Measurements from ENCODE around the gene SENP7. TPM values are rescaled to one million over a fixed set of nuclear protein-coding genes. Genes with fewer than 3 reads are reported as not detected.

SENP7 gene
- polyA plus RNA-seq, 3 donors: 1.6 to 12.4 (median 3.8) TPM

GRCh38 chr3:101501783-101502182 lies 11.2 kb downstream of the SENP7 start:
- H3K27ac Mint-ChIP-seq: no peak overlapping the region
- Histone ChIP-seq H3K79me2 (ENCODE audit: insufficient read depth, low read length) (peaks cover 41% of the 10 kb centered on the region), H3K9me3 (replicated peaks in 1 of 2; ENCODE audit: control insufficient read depth in 1 of 2, insufficient read depth in 1 of 2, low read length in 2 of 2) (no peaks in the 10 kb centered on the region)

GRCh38 chr3:101500208-101500607 lies 12.8 kb downstream of the SENP7 start:
- Histone ChIP-seq H3K79me2 (ENCODE audit: insufficient read depth, low read length) (peaks cover 26% of the 10 kb centered on the region), H3K4me1 (ENCODE audit: control insufficient read depth in 1 of 2, insufficient read depth in 2 of 2, low read length in 2 of 2) (no peaks in the 10 kb centered on the region), H3K27ac (ENCODE audit: low read depth in 1 of 2, low read length in 2 of 2) (no peak overlapping the region), H3K36me3 (replicated peaks in 1 of 2; ENCODE audit: control insufficient read depth in 1 of 2, insufficient read depth in 2 of 2, low read length in 2 of 2) (peaks cover 6 to 32% of the 10 kb centered on the region in 2 donors), H3K9me3 (replicated peaks in 1 of 2; ENCODE audit: control insufficient read depth in 1 of 2, insufficient read depth in 1 of 2, low read length in 2 of 2) (no peaks in the 10 kb centered on the region), H3K9ac (ENCODE audit: insufficient read depth, low read length, poor library complexity, severe bottlenecking) (no peak overlapping the region), H3K4me3 (replicated peaks in 1 of 3; ENCODE audit: low read depth in 2 of 3, low read length in 3 of 3) (no peak overlapping the region), H3K4me2 (replicated peaks; ENCODE audit: extremely low read depth, low read length, poor library complexity, severe bottlenecking) (no peak overlapping the region), H2AFZ (ENCODE audit: insufficient read depth, low read depth, low read length, poor library complexity, severe bottlenecking) (no peak overlapping the region), H4K20me1 (ENCODE audit: insufficient read depth, low read length) (peaks cover 41% of the 10 kb centered on the region), H3K27me3 (ENCODE audit: control insufficient read depth in 2 of 2, insufficient read depth in 2 of 2, low read length in 2 of 2) (no peaks in the 10 kb centered on the region)
- no peak for TF ChIP-seq CTCF (IDR thresholded peaks at IDR 0.05)
- intact Hi-C loops (cut with micrococcal nuclease): no loop called here
- no CpG with 5 or more reads among the region's 1 CpG for WGBS (ENCODE audit: insufficient coverage)
- peaks cover 2% of the 10 kb centered on the region for H3K4me1 Mint-ChIP-seq
- H3K27ac Mint-ChIP-seq: no peak overlapping the region
- H3K27me3 Mint-ChIP-seq (ENCODE audit: low read depth in 3 of 3): no peaks in the 10 kb centered on the region
- no peak overlapping the region for H3K4me3 Mint-ChIP-seq
- DNase-seq: no peak
- peaks cover 34 to 48% of the 10 kb centered on the region in 2 donors for H3K36me3 Mint-ChIP-seq
- peaks cover 0 to 2% (median 0%) of the 10 kb centered on the region in 7 donors for H3K9me3 Mint-ChIP-seq

More at GRCh38 chr3:101501783-101502182, 11.2 kb downstream of the SENP7 start:
- no peak overlapping the region for H2AFZ ChIP-seq (ENCODE audit: insufficient read depth, low read depth, low read length, poor library complexity, severe bottlenecking)
- peaks cover 10 to 25% of the 10 kb centered on the region in 2 donors for H3K36me3 ChIP-seq (replicated peaks in 1 of 2; ENCODE audit: control insufficient read depth in 1 of 2, insufficient read depth in 2 of 2, low read length in 2 of 2)
- peaks cover 38% of the 10 kb centered on the region for H4K20me1 ChIP-seq (ENCODE audit: insufficient read depth, low read length)
- no peaks in the 10 kb centered on the region for H3K4me1 ChIP-seq (ENCODE audit: control insufficient read depth in 1 of 2, insufficient read depth in 2 of 2, low read length in 2 of 2)
- no peaks in the 10 kb centered on the region for H3K4me1 Mint-ChIP-seq
- no peak overlapping the region for H3K4me2 ChIP-seq (replicated peaks; ENCODE audit: extremely low read depth, low read length, poor library complexity, severe bottlenecking)
- H3K4me3 ChIP-seq (replicated peaks in 1 of 3; ENCODE audit: low read depth in 2 of 3, low read length in 3 of 3): no peak overlapping the region
- DNase-seq: no peak
- H3K4me3 Mint-ChIP-seq: no peak overlapping the region
- peaks cover 32 to 44% of the 10 kb centered on the region in 2 donors for H3K36me3 Mint-ChIP-seq
- intact Hi-C loops (cut with micrococcal nuclease): no loop called here
- H3K27me3 ChIP-seq (ENCODE audit: control insufficient read depth in 2 of 2, insufficient read depth in 2 of 2, low read length in 2 of 2): no peaks in the 10 kb centered on the region
- WGBS (ENCODE audit: insufficient coverage): 80% methylated on average over 1 of the region's 3 CpGs
- H3K27ac ChIP-seq (ENCODE audit: low read depth in 1 of 2, low read length in 2 of 2): no peak overlapping the region
- peaks cover 0 to 2% (median 0%) of the 10 kb centered on the region in 7 donors for H3K9me3 Mint-ChIP-seq
- no peak overlapping the region for H3K9ac ChIP-seq (ENCODE audit: insufficient read depth, low read length, poor library complexity, severe bottlenecking)
- no peak for TF ChIP-seq CTCF (IDR thresholded peaks at IDR 0.05)
- H3K27me3 Mint-ChIP-seq (ENCODE audit: low read depth in 3 of 3): no peaks in the 10 kb centered on the region

All from CD14-positive monocyte (primary cell).